ENCODE measurements around the gene LRRC75B. TPM values are rescaled to one million over a fixed set of nuclear protein-coding genes. Genes with fewer than 3 reads are reported as not detected.

The LRRC75B gene
- total RNA-seq, 1 donor from 2014 or later: 32.5 TPM

GRCh38 chr22:24590596-24591173, 2.2 kb downstream of the LRRC75B start:
- Mint-ChIP-seq H3K9me3 (no peaks in the 10 kb centered on the region), H3K27ac (no peak overlapping the region), H3K27me3 (ENCODE audit: low read depth) (no peaks in the 10 kb centered on the region), H3K4me3 (peak overlapping the region; percentile 26), H3K36me3 (peaks cover 2% of the 10 kb centered on the region), H3K4me1 (peaks cover 17% of the 10 kb centered on the region)
- TF ChIP-seq, protein P1, sequence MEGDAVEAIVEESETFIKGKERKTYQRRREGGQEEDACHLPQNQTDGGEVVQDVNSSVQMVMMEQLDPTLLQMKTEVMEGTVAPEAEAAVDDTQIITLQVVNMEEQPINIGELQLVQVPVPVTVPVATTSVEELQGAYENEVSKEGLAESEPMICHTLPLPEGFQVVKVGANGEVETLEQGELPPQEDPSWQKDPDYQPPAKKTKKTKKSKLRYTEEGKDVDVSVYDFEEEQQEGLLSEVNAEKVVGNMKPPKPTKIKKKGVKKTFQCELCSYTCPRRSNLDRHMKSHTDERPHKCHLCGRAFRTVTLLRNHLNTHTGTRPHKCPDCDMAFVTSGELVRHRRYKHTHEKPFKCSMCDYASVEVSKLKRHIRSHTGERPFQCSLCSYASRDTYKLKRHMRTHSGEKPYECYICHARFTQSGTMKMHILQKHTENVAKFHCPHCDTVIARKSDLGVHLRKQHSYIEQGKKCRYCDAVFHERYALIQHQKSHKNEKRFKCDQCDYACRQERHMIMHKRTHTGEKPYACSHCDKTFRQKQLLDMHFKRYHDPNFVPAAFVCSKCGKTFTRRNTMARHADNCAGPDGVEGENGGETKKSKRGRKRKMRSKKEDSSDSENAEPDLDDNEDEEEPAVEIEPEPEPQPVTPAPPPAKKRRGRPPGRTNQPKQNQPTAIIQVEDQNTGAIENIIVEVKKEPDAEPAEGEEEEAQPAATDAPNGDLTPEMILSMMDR (IDR thresholded peaks at IDR 0.05; ENCODE audit: unreplicated experiment): no peak
- no peak for DNase-seq (ENCODE audit: low spot score in 2 of 2, unreplicated experiment in 2 of 2)

- H3K9me3 Mint-ChIP-seq: no peaks in the 10 kb centered on the region
- peaks cover 14% of the 10 kb centered on the region for H3K4me1 Mint-ChIP-seq
- H3K4me3 Mint-ChIP-seq: no peak overlapping the region
- TF ChIP-seq, protein P1 (IDR thresholded peaks at IDR 0.05; ENCODE audit: unreplicated experiment): no peak
- H3K36me3 Mint-ChIP-seq: peaks cover 2% of the 10 kb centered on the region
- no peaks in the 10 kb centered on the region for H3K27me3 Mint-ChIP-seq (ENCODE audit: low read depth)
- H3K27ac Mint-ChIP-seq: no peak overlapping the region
- no peak for DNase-seq (ENCODE audit: low spot score in 2 of 2, unreplicated experiment in 2 of 2)
Measured at GRCh38 chr22:24589518-24590030, 3.3 kb downstream of the LRRC75B start.

DNA sequence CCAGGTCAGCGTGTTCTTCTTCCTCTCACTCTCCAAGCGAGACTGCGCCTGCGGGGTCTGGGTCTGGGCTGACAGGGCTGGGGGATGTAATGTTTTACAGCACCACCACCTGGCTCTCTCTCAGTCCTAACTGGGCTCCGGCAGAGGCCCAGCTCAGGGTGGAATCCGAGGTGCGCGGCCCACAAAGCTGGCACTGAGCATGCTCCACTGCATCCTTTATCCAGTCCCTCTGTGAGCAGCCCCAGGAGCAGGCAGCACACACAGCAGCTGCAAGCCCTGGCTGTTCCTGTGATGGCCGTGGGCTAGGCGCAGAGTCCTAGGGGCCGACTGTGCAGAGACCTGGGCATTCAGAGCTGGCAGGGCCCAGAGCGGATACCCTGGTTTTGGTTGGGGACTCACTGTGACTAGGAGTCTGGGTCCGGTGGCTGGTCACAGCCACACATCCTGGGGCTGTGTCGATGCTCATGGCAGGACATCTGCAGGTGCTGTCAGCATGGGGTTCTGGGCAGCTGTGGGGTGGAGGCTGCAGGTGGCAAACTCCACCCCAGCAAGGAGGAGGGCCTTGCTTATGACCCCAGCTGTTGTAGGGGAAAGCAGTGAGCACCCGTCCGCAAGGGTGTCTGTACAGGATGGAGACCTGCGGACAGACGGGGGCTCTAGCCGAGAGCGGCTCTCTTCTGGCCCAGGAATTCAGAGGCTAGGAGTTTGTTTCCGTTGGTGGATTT, 4.0 kb downstream of the LRRC75B start:
- Mint-ChIP-seq H3K9me3 (no peaks in the 10 kb centered on the region), H3K4me1 (peaks cover 17% of the 10 kb centered on the region), H3K27ac (no peak overlapping the region), H3K4me3 (no peak overlapping the region), H3K36me3 (peaks cover 2% of the 10 kb centered on the region), H3K27me3 (ENCODE audit: low read depth) (no peaks in the 10 kb centered on the region)
- TF ChIP-seq, protein P1 (IDR thresholded peaks at IDR 0.05; ENCODE audit: unreplicated experiment): no peak
- no peak for DNase-seq (ENCODE audit: low spot score in 2 of 2, unreplicated experiment in 2 of 2)

DNA sequence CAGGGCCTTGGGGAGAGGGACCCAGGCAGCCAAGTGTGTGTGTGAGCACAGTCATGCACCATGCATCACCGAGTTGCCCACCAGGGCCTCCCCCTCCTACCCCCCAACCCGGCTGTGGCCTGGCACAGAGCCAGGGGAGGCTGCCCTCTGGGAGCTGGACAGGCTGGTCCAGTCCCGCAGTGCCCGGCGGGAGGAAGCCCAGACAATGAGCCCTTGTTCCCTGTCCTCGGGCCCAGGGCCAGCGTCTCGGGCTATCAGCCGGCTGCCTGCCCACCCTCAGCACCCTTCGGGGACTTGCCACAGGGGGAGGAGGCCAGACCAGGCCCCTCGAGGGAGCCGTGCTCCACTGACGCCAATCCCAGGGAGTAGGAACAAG, 4.5 kb downstream of the LRRC75B start:
- TF ChIP-seq, protein P1 (IDR thresholded peaks at IDR 0.05; ENCODE audit: unreplicated experiment): no peak
- Mint-ChIP-seq H3K4me1 (peaks cover 23% of the 10 kb centered on the region), H3K4me3 (no peak overlapping the region), H3K36me3 (peaks cover 2% of the 10 kb centered on the region), H3K27ac (no peak overlapping the region), H3K9me3 (no peaks in the 10 kb centered on the region), H3K27me3 (ENCODE audit: low read depth) (no peaks in the 10 kb centered on the region)
- no peak for DNase-seq (ENCODE audit: low spot score in 2 of 2, unreplicated experiment in 2 of 2)

DNA sequence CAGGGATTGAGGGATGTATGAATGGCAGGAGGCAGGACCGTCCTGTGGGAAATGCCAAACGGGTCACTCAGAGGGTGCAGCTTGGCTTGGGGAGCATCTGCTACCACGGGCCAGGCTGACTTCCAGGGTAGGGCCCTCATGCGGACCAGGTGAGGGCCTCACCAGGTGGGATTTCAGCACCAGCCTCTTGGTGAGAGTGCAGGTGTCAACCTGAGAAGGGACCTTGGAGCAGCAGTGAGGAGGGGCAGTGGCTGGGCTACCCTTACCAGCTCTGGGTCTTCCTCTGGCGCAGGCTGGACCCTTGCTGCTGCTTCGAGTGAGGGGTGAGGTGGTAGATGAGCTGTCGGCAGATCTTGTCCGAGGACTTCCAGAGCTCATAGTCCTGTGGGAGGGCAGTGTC, 4.9 kb downstream of the LRRC75B start:
- Mint-ChIP-seq H3K27me3 (ENCODE audit: low read depth) (no peaks in the 10 kb centered on the region), H3K4me3 (no peak overlapping the region), H3K4me1 (peaks cover 27% of the 10 kb centered on the region), H3K27ac (no peak overlapping the region), H3K9me3 (no peaks in the 10 kb centered on the region), H3K36me3 (peaks cover 2% of the 10 kb centered on the region)
- DNase-seq (ENCODE audit: low spot score in 2 of 2, unreplicated experiment in 2 of 2): no peak
- TF ChIP-seq, protein P1 (IDR thresholded peaks at IDR 0.05; ENCODE audit: unreplicated experiment): no peak
